Upper lobe of left lung (tissue), 6 donors: ENCODE measurements around the gene FOXO1. TPM values are rescaled to one million over a fixed set of nuclear protein-coding genes. Genes with fewer than 3 reads are reported as not detected.

Experiments
- ATAC-seq, 2 donors: fragments of 200-7000 bp; cut with Tn5 transposase; one replicate each; pipeline ENCODE4 v1.9.1; 2022; ENCODE audit warnings: mild to moderate bottlenecking in 2 of 2, moderate library complexity in 2 of 2; ENCODE audit not compliant: low FRiP score in 2 of 2
- DNase-seq, 2 donors: peaks; one replicate each; pipeline ENCODE4 v3.0.0-alpha.2; 2019 to 2020
- H3K27ac ChIP-seq, 4 donors: fragments of 200-600 bp; sonication (generic); one replicate each; pipeline ENCODE4 v1.5.1; 2016 to 2019
- H3K27me3 ChIP-seq, 4 donors: fragments of 200-600 bp; sonication (generic); one replicate each; pipeline ENCODE4 v1.5.1; 2017 to 2019
- H3K36me3 ChIP-seq, 4 donors: fragments of 200-600 bp; sonication (generic); one replicate each; pipeline ENCODE4 v1.5.1; 2016 to 2019
- H3K4me1 ChIP-seq, 4 donors: fragments of 200-600 bp; sonication (generic); one replicate each; pipeline ENCODE4 v1.5.1; 2018 to 2019
- H3K4me3 ChIP-seq, 4 donors: fragments of 200-600 bp; sonication (generic); one replicate each; pipeline ENCODE4 v1.5.1; 2017 to 2019; ENCODE audit warnings: mild to moderate bottlenecking in 2 of 4, moderate library complexity in 1 of 4
- H3K9me3 ChIP-seq, 4 donors: fragments of 200-600 bp; sonication (generic); one replicate each; pipeline ENCODE4 v1.5.1; 2018 to 2019
- CTCF ChIP-seq, 6 experiments: fragments of 450-650 bp in 4 of 6; fragments of 200-600 bp in 2 of 6; sonication (generic) in 2 of 6; IDR thresholded peaks; one replicate each; pipeline ENCODE4 v1.5.1; 2016 to 2019; ENCODE audit warnings: antibody characterized with exemption in 6 of 6
- EP300 ChIP-seq, 4 donors: sonication (generic); formaldehyde crosslinking; IDR thresholded peaks; one replicate each; pipeline ENCODE4 v1.5.1; 2017; ENCODE audit warnings: antibody characterized with exemption in 4 of 4, control low read depth in 2 of 4
- POLR2A ChIP-seq, 4 donors: fragments of 450-650 bp; IDR thresholded peaks; one replicate each; pipeline ENCODE4 v1.5.1; 2016 to 2017; ENCODE audit warnings: antibody characterized with exemption in 4 of 4, mild to moderate bottlenecking in 2 of 4
- POLR2AphosphoS5 ChIP-seq, 2 donors: sonication (generic); formaldehyde crosslinking; IDR thresholded peaks; one replicate each; pipeline ENCODE4 v1.5.1; 2017; ENCODE audit warnings: antibody characterized with exemption in 2 of 2
- WGBS, 2 donors: methylation state at CpG; one replicate each; pipeline ENCODE4 v1.1.5; 2017 to 2018; 5-methylcytosine and 5-hydroxymethylcytosine counted together
- total RNA-seq, 6 donors: library from RNA; depleted of rRNA in 4 of 6; stranded (reverse); fragments of >200 nt in 4 of 6; gene quantifications; one replicate each; pipeline versions ENCODE4 v1.1.0 to v1.2.1, GENCODE V29; 2016 to 2021
- donor health status: DM: no; HTN: no; CAD: no; lungs with moderate emphysema.
- donor health status: DM: no; HTN: yes; CAD: no; lungs with severe emphysema.

The FOXO1 gene
- total RNA-seq, 6 donors from 2014 or later = 23.0 to 36.8 (median 31.2) TPM

DNA sequence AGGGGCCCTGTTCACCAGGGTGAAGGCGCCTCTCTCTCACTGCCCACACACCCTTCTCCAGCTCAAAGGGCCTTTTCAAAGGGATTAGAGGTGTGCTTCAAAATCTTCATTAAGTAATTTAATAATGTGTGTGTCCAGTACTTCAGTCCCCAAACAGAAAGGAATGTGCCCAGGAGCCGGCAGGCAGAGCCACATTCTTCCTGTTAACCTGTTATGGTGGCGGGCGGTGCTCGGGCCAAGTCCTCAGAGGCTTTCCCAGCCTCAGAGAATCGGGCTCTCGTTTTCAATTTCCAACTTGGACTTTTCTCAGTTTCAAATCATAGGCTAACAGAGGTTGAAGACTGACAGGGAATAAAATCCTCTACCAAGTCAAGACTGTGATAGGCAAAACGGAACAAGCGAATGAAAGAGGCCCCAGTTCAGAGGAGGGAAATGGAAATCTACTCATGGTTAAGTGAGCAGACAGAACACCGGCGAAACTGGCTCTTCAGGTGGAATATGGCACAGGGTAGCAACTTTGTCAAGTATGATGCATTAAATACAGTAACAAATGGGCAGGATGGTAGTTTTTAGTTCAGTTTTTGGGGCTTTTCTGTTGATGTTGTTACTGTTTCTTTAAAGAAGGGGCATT is 68.6 kb downstream of the FOXO1 start:
- H3K36me3 ChIP-seq = no peaks in the 10 kb centered on the region
- peak in 1 of 2 donors; percentile 57 for DNase-seq
- peaks cover 22 to 41% (median 30%) of the 10 kb centered on the region in 4 donors for H3K4me1 ChIP-seq
- WGBS, 2 donors = 58 to 63% methylated on average over 11 of the region's 11 CpGs
- peak overlapping the region in 3 of 4 donors; percentile 13 to 23 (median 16) for H3K4me3 ChIP-seq
- peak overlapping the region; percentile 40 to 67 (median 58) for H3K27ac ChIP-seq
- H3K9me3 ChIP-seq = no peaks in the 10 kb centered on the region
- no peaks in the 10 kb centered on the region for H3K27me3 ChIP-seq
- TF ChIP-seq CTCF (IDR thresholded peaks at IDR 0.05) (no peak), EP300 (IDR thresholded peaks at IDR 0.05) (no peak), POLR2A (IDR thresholded peaks at IDR 0.05) (no peak), POLR2AphosphoS5 (IDR thresholded peaks at IDR 0.05) (no peak)
- peak; percentile 45 to 78 for ATAC-seq

DNA sequence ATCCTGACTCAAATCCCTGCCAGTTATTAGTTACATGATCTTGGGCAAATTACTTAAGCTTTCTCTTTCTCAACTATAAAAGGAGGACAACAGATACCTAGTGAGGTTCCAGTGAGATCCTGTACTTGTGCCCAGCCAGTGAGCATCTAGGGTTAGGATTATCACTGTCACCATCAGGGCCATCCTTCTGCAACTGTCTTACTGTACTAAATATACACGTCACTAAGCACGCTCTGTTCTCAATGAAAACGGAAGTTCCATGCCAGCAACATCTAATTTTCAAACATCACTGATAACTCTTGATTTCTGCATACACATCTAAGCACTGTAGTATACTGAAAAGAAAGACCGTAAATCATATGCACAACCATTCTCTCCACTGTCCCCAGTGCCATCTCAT is 70.0 kb downstream of the FOXO1 start:
- DNase-seq (no peak), ATAC-seq (peak in 1 of 2 donors; percentile 31)
- 49 to 64% methylated on average over 4 of the region's 4 CpGs for WGBS, 2 donors
- no peak overlapping the region for H3K4me3 ChIP-seq
- H3K36me3 ChIP-seq = no peaks in the 10 kb centered on the region
- peaks cover 22 to 45% (median 30%) of the 10 kb centered on the region in 4 donors for H3K4me1 ChIP-seq
- no peaks in the 10 kb centered on the region for H3K27me3 ChIP-seq
- H3K27ac ChIP-seq = no peak overlapping the region
- no peaks in the 10 kb centered on the region for H3K9me3 ChIP-seq
- TF ChIP-seq EP300 (IDR thresholded peaks at IDR 0.05) = peak in 1 of 4 donors; percentile 57
- TF ChIP-seq POLR2AphosphoS5 (IDR thresholded peaks at IDR 0.05) = no peak
- TF ChIP-seq CTCF (IDR thresholded peaks at IDR 0.05) = no peak

- Histone ChIP-seq H3K27ac (no peak overlapping the region), H3K27me3 (no peaks in the 10 kb centered on the region), H3K4me3 (no peak overlapping the region), H3K9me3 (no peaks in the 10 kb centered on the region), H3K36me3 (no peaks in the 10 kb centered on the region), H3K4me1 (peaks cover 22 to 52% (median 34%) of the 10 kb centered on the region in 4 donors)
- no peak for ATAC-seq
- 75 to 84% methylated on average over 3 of the region's 3 CpGs for WGBS, 2 donors
- no peak for TF ChIP-seq EP300 (IDR thresholded peaks at IDR 0.05)
- no peak for TF ChIP-seq POLR2AphosphoS5 (IDR thresholded peaks at IDR 0.05)
- no peak for TF ChIP-seq CTCF (IDR thresholded peaks at IDR 0.05)
- TF ChIP-seq POLR2A (IDR thresholded peaks at IDR 0.05) = no peak
- no peak for DNase-seq
Observed at GRCh38 chr13:40595693-40596092, 70.7 kb downstream of the FOXO1 start.

GRCh38 chr13:40592035-40592434 is 74.4 kb downstream of the FOXO1 start:
- TF ChIP-seq POLR2AphosphoS5 (IDR thresholded peaks at IDR 0.05) (no peak), EP300 (IDR thresholded peaks at IDR 0.05) (no peak), POLR2A (IDR thresholded peaks at IDR 0.05) (no peak), CTCF (IDR thresholded peaks at IDR 0.05) (no peak)
- Histone ChIP-seq H3K27ac (no peak overlapping the region), H3K27me3 (no peaks in the 10 kb centered on the region), H3K36me3 (no peaks in the 10 kb centered on the region), H3K4me1 (peaks cover 40 to 61% (median 49%) of the 10 kb centered on the region in 4 donors), H3K9me3 (no peaks in the 10 kb centered on the region), H3K4me3 (no peak overlapping the region)
- DNase-seq = no peak
- no peak for ATAC-seq
- 92 to 96% methylated on average over 1 of the region's 1 CpG for WGBS, 2 donors

DNA sequence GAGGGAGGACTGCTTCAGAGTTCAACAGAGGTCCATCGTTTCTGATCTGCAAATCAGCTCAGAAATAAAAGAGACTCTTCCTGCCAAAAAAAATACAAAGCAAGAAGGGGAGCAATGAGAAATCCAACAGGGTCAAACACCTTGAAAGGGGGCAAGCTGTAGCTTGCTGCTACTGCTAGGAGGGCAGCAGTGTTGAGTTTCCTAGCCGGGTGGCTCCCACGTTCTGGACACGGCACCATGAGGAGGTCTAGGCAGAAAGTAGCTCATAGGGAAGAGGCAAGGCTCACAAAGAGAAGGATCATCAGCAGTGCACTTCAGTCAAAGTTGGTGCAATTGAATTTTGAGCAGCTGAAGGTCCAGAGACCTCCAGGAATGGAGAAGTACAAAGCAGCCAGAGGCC is 75.3 kb downstream of the FOXO1 start:
- peak overlapping the region in 2 of 4 donors; percentile 64 to 78 for H3K27ac ChIP-seq
- no peak overlapping the region for H3K4me3 ChIP-seq
- DNase-seq = no peak
- H3K4me1 ChIP-seq = peaks cover 40 to 61% (median 49%) of the 10 kb centered on the region in 4 donors
- no peak for ATAC-seq
- H3K36me3 ChIP-seq = no peaks in the 10 kb centered on the region
- TF ChIP-seq POLR2AphosphoS5 (IDR thresholded peaks at IDR 0.05) (no peak), CTCF (IDR thresholded peaks at IDR 0.05) (no peak), EP300 (IDR thresholded peaks at IDR 0.05) (no peak)
- no peaks in the 10 kb centered on the region for H3K27me3 ChIP-seq
- 81 to 85% methylated on average over 4 of the region's 4 CpGs for WGBS, 2 donors
- H3K9me3 ChIP-seq = no peaks in the 10 kb centered on the region
